Erythroblast (primary cell): ENCODE results near the gene THRB.

Experiments
- GATA1 ChIP-seq: IDR thresholded peaks from 2 replicates; pipeline ENCODE4 v1.6.1; 2011; ENCODE audit warnings: low read depth, mild to moderate bottlenecking, control low read depth, low read length, moderate library complexity
- POLR2A ChIP-seq: IDR thresholded peaks from 2 replicates; pipeline ENCODE4 v1.6.1; 2011; ENCODE audit warnings: mild to moderate bottlenecking, low read length

DNA sequence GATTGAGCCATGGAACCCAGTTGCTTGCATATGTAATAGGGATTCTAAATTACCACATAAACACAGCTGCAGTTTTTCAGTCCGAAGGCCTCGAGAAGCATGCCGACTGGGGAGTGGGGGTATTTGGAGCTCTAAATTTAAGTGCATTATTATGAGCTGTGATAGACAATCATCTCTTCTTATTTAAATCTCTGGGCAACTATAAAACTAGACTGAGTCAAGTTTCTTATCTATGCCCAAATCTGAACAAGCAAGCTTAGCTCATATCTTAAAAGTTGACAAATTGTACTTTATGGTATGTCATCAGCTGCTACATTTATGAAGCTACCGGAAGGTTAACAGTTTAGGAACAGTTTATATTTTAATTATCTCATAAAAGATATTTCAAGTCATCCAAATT lies 19.5 kb upstream of the THRB start:
- TF ChIP-seq POLR2A, result no peak
- no peak for TF ChIP-seq GATA1
